HG03045 (cell line): Measurements from ENCODE around the gene SPRR1A.

Experiments
- ATAC-seq: cut with Tn5 transposase; IDR thresholded peaks from one replicate; pipeline ENCODE4 v1.9.1; 2021; ENCODE audit warnings: mild to moderate bottlenecking, moderate library complexity; ENCODE audit not compliant: unreplicated experiment

SPRR1A gene

DNA sequence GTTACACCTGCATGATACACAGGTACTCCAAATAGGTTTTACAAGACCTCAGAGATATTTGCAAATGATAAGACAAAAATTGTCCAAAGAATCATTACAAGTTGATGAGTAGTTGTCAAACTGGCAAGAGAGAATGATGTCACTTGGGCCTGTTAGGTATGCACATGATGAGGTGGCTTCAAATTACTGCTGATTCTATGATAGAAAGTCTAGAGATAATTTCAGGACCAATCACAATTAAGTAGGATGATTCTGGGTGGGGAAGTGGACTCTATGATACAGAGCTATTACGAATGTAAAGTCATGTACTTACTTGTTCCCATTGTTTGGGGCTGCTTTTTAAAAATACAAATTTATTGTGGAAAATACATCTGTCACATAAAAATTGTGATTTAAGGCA, 41.9 kb downstream of the SPRR1A start:
- ATAC-seq, result no peak

DNA sequence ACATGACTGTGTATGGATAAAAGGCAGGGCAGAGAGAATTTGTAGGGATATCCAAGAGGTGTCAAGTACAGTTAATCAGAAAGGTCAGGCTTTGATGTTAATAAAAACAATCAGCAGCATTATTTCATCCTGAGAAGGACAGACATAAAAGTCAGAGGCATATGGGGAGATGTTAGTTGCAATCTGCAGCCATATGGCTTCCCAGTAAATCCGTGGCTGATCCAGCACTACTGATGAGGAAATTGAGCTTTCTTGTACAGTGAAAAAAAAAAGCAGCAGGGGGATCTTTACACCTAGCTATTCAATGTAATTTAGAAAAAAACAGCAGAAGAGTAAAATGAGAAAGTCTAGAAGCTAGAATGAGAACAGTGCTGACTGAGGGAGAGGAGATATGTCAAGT, 44.9 kb downstream of the SPRR1A start:
- no peak for ATAC-seq

GRCh38 chr1:153030895-153031294, 47.0 kb downstream of the SPRR1A start, which contains the start of gene SPRR1B:
Gene SPRR1B (plus strand): TSS chr1:153031203. CDS start chr1:153032346, 1,143 bp downstream.
- ATAC-seq, result no peak

DNA sequence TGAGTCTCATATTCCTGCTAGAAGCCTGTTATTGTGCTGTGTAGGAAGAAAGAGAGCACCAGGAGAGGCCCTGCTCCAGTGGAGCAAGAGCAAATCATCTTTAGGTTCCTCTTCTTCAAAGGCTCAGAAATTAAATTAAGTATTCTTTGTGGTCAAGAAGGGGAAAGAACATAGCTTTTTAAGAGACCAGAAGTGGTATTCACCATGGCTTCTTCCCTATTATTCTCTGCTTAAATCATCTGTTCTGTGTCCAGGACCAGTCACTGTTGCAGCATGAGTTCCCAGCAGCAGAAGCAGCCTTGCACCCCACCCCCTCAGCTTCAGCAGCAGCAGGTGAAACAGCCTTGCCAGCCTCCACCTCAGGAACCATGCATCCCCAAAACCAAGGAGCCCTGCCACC, 48.2 kb downstream of the SPRR1A start:
- no peak for ATAC-seq

DNA sequence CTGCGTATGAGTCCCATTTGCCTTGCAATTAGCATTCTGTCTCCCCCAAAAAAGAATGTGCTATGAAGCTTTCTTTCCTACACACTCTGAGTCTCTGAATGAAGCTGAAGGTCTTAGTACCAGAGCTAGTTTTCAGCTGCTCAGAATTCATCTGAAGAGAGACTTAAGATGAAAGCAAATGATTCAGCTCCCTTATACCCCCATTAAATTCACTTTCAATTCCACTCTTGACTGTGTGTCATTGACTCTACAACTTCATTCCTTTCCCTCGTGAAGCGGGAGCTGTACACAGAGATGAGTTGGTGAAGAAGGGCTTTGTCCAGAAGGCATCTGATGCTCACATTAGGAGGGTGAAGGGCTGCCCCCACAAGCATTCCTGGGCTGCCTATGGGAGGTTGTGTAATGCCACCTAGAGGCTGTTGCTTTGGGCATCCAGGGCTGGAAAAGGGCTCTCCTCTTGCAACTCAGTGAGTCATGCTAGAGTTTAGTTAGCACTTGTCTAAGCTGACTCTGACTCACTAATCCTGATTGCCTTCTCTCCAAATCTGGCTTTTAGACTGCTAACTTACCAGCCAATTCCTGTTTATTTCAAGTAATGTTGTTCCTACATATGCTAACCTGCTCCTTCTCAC, 48.9 kb downstream of the SPRR1A start:
- ATAC-seq, result no peak

DNA sequence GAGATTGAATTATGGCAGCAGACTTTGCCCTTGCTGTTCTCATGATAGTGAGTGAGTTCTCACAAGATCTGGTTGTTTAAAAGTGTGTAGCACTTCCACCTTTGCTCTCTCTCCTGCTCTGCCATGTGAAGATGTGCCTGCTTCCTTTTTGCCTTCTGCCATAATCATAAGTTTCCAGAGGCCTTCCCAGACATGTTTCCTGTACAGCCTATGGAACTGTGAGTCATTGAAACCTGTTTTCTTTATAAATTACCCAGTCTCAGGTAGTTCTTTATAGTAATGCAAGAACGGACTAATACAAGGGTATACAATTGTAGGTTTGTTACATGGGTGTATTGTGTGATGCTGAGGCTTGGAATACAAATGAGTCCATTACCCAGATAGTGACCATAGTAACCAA, 51.3 kb downstream of the SPRR1A start:
- no peak for ATAC-seq
